ENCODE measurements around the gene KDM8.

DNA sequence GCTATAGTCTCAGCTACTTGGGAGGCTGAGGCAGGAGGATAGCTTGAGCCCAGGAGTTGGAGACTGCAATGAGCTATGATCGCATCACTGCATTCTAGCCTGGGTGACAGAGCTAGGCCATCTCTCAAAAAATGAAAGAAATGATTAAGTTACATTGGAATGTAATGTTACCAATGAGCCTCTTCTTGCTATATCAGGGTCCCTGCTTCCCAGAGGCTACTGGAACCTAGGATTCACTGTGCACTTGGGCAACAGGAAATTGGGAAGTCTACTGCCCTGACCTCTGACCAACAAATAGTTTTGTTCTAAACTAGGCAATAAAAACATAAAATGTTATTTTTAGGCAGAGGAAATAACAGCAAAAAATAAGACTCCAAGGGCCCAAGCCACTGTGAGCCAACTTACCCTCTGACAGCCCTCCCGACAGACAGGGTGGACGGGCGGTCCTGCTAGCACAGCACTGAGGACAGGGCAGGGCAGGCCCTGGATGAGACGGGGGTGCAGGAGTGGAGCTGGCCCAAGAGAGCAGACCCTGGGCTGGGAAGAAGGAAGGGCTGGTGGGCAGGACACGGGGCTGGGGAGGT lies 37.7 kb downstream of the KDM8 start:
- TF ChIP-seq, protein P1, sequence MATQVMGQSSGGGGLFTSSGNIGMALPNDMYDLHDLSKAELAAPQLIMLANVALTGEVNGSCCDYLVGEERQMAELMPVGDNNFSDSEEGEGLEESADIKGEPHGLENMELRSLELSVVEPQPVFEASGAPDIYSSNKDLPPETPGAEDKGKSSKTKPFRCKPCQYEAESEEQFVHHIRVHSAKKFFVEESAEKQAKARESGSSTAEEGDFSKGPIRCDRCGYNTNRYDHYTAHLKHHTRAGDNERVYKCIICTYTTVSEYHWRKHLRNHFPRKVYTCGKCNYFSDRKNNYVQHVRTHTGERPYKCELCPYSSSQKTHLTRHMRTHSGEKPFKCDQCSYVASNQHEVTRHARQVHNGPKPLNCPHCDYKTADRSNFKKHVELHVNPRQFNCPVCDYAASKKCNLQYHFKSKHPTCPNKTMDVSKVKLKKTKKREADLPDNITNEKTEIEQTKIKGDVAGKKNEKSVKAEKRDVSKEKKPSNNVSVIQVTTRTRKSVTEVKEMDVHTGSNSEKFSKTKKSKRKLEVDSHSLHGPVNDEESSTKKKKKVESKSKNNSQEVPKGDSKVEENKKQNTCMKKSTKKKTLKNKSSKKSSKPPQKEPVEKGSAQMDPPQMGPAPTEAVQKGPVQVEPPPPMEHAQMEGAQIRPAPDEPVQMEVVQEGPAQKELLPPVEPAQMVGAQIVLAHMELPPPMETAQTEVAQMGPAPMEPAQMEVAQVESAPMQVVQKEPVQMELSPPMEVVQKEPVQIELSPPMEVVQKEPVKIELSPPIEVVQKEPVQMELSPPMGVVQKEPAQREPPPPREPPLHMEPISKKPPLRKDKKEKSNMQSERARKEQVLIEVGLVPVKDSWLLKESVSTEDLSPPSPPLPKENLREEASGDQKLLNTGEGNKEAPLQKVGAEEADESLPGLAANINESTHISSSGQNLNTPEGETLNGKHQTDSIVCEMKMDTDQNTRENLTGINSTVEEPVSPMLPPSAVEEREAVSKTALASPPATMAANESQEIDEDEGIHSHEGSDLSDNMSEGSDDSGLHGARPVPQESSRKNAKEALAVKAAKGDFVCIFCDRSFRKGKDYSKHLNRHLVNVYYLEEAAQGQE (IDR thresholded peaks at IDR 0.05; ENCODE audit: unreplicated experiment): no peak
- TF ChIP-seq EZH2phosphoT487 (IDR thresholded peaks at IDR 0.05; ENCODE audit: unreplicated experiment) (no peak), STAT1 (IDR thresholded peaks at IDR 0.05; ENCODE audit: unreplicated experiment) (no peak), EZH2 (IDR thresholded peaks at IDR 0.05; ENCODE audit: low read depth, unreplicated experiment) (no peak), CREB1 (CRISPR knock-in tag; IDR thresholded peaks at IDR 0.05; ENCODE audit: low read depth) (no peak), POLR2AphosphoS5 (IDR thresholded peaks at IDR 0.05; ENCODE audit: low read depth) (no peak)
- TF ChIP-seq, protein P2, sequence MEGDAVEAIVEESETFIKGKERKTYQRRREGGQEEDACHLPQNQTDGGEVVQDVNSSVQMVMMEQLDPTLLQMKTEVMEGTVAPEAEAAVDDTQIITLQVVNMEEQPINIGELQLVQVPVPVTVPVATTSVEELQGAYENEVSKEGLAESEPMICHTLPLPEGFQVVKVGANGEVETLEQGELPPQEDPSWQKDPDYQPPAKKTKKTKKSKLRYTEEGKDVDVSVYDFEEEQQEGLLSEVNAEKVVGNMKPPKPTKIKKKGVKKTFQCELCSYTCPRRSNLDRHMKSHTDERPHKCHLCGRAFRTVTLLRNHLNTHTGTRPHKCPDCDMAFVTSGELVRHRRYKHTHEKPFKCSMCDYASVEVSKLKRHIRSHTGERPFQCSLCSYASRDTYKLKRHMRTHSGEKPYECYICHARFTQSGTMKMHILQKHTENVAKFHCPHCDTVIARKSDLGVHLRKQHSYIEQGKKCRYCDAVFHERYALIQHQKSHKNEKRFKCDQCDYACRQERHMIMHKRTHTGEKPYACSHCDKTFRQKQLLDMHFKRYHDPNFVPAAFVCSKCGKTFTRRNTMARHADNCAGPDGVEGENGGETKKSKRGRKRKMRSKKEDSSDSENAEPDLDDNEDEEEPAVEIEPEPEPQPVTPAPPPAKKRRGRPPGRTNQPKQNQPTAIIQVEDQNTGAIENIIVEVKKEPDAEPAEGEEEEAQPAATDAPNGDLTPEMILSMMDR (conservative IDR thresholded peaks at IDR 0.05; ENCODE audit: low read depth in 2 of 2): no peak
